DND-41 (cell line): ENCODE results near the gene ZNF444.
"Not testable (repeated sequence)": the region's sequence is repeated elsewhere in the genome, so short reads cannot be mapped to it uniquely, and the experiment has no call there.

ENCODE experiments used
- ATAC-seq: fragments of 200-7000 bp; cut with Tn5 transposase; 3 replicates; pipeline ENCODE4 v1.9.1; 2021; ENCODE audit warnings: low read depth; ENCODE audit not compliant: insufficient read depth
- DNase-seq: peaks from one replicate; pipeline ENCODE4 v3.0.0-alpha.2; 2020
- H2AFZ ChIP-seq: 2 replicates; pipeline ENCODE4 v1.6.0; 2012; ENCODE audit warnings: low read depth, low read length
- H3K27ac ChIP-seq: 2 replicates; pipeline ENCODE4 v1.5.1; 2012; ENCODE audit warnings: low read length, inconsistent platforms
- H3K27me3 ChIP-seq: fragments of 200-600 bp; sonication (generic); 2 replicates; pipeline ENCODE4 v1.6.0; 2012; ENCODE audit warnings: low read length, mild to moderate bottlenecking, inconsistent platforms; ENCODE audit not compliant: insufficient read depth, poor library complexity
- H3K36me3 ChIP-seq: 2 replicates; pipeline ENCODE4 v1.5.1; 2012; ENCODE audit warnings: low read length, inconsistent platforms; ENCODE audit not compliant: insufficient read depth
- H3K4me1 ChIP-seq: 2 replicates; pipeline ENCODE4 v1.5.1; 2012; ENCODE audit warnings: mild to moderate bottlenecking, low read length; ENCODE audit not compliant: insufficient read depth
- H3K4me2 ChIP-seq: 2 replicates; pipeline ENCODE4 v1.6.0; 2012; ENCODE audit warnings: mild to moderate bottlenecking, moderate library complexity, low read length, inconsistent platforms; ENCODE audit not compliant: insufficient read depth
- H3K4me3 ChIP-seq, 2 experiments: fragments of 200-600 bp in 1 of 2; shearing (Covaris generic) in 1 of 2; 2 replicates each; pipeline ENCODE4 v1.5.1; 2012 to 2016; ENCODE audit warnings: inconsistent platforms in 2 of 2, low read length in 2 of 2, mild to moderate bottlenecking in 2 of 2, low read depth in 1 of 2, moderate library complexity in 1 of 2
- H3K79me2 ChIP-seq: 2 replicates; pipeline ENCODE4 v1.6.0; 2012; ENCODE audit warnings: low read length, inconsistent platforms; ENCODE audit not compliant: insufficient read depth
- H3K9ac ChIP-seq: 2 replicates; pipeline ENCODE4 v1.6.0; 2012; ENCODE audit warnings: low read depth, mild to moderate bottlenecking, inconsistent platforms, low read length, moderate library complexity
- H3K9me3 ChIP-seq: 2 replicates; pipeline ENCODE4 v1.5.1; 2012; ENCODE audit warnings: low read length, moderate library complexity, mild to moderate bottlenecking, inconsistent platforms; ENCODE audit not compliant: insufficient read depth, severe bottlenecking
- H4K20me1 ChIP-seq: 2 replicates; pipeline ENCODE4 v1.6.0; 2012; ENCODE audit warnings: low read length; ENCODE audit not compliant: insufficient read depth
- CTCF ChIP-seq: IDR thresholded peaks from 2 replicates; pipeline ENCODE4 v1.5.1; 2012; ENCODE audit warnings: borderline replicate concordance, low read length, moderate library complexity, mild to moderate bottlenecking; ENCODE audit not compliant: poor library complexity, severe bottlenecking; ENCODE audit errors: extremely low read depth
- EZH2 ChIP-seq: IDR thresholded peaks from 3 replicates; pipeline ENCODE4 v1.6.1; 2012; ENCODE audit warnings: borderline replicate concordance, low read depth, mild to moderate bottlenecking, moderate library complexity, low read length, inconsistent platforms; ENCODE audit not compliant: severe bottlenecking

The ZNF444 gene

GRCh38 chr19:56170261-56170660 lies 29.2 kb downstream of the ZNF444 start:
- no peak for TF ChIP-seq CTCF
- Histone ChIP-seq H2AFZ (no peak overlapping the region), H3K4me3 (no peak overlapping the region), H3K9me3 (no peaks in the 10 kb centered on the region), H4K20me1 (no peaks in the 10 kb centered on the region), H3K27me3 (no peaks in the 10 kb centered on the region), H3K4me2 (no peak overlapping the region), H3K9ac (no peak overlapping the region), H3K79me2 (no peaks in the 10 kb centered on the region), H3K36me3 (no peaks in the 10 kb centered on the region), H3K27ac (no peak overlapping the region), H3K4me1 (no peaks in the 10 kb centered on the region)
- ATAC-seq (no peak), DNase-seq (no peak)

- no peak overlapping the region for H3K4me3 ChIP-seq
- no peak overlapping the region for H3K4me2 ChIP-seq
- H3K79me2 ChIP-seq, result no peaks in the 10 kb centered on the region
- no peaks in the 10 kb centered on the region for H4K20me1 ChIP-seq
- H3K9ac ChIP-seq, result no peak overlapping the region
- no peak for TF ChIP-seq CTCF
- TF ChIP-seq EZH2, result no peak
- no peak overlapping the region for H2AFZ ChIP-seq
- no peaks in the 10 kb centered on the region for H3K4me1 ChIP-seq
- H3K27ac ChIP-seq, result no peak overlapping the region
- H3K9me3 ChIP-seq, result no peaks in the 10 kb centered on the region
- DNase-seq, result no peak
- no peaks in the 10 kb centered on the region for H3K36me3 ChIP-seq
- H3K27me3 ChIP-seq, result no peaks in the 10 kb centered on the region
- no peak for ATAC-seq
Measured at GRCh38 chr19:56174086-56174485, 33.0 kb downstream of the ZNF444 start.

- H3K9ac ChIP-seq, result no peak overlapping the region
- no peak for TF ChIP-seq EZH2
- no peak for TF ChIP-seq CTCF
- H3K4me3 ChIP-seq, result no peak overlapping the region
- H3K27ac ChIP-seq, result no peak overlapping the region
- DNase-seq, result no peak
- H3K4me2 ChIP-seq, result no peak overlapping the region
- H3K79me2 ChIP-seq, result no peaks in the 10 kb centered on the region
- no peak for ATAC-seq
- H3K36me3 ChIP-seq, result no peaks in the 10 kb centered on the region
- H3K27me3 ChIP-seq, result no peaks in the 10 kb centered on the region
- H3K4me1 ChIP-seq, result no peaks in the 10 kb centered on the region
- H3K9me3 ChIP-seq, result no peaks in the 10 kb centered on the region
- H2AFZ ChIP-seq, result no peak overlapping the region
- no peaks in the 10 kb centered on the region for H4K20me1 ChIP-seq
Measured at GRCh38 chr19:56174550-56174949, 33.5 kb downstream of the ZNF444 start.

- not testable (repeated sequence) for H4K20me1 ChIP-seq, ATAC-seq, H3K9me3 ChIP-seq, H3K36me3 ChIP-seq, H3K4me1 ChIP-seq, H3K4me2 ChIP-seq, H3K4me3 ChIP-seq, H2AFZ ChIP-seq, H3K27ac ChIP-seq, H3K27me3 ChIP-seq, H3K79me2 ChIP-seq, DNase-seq, H3K9ac ChIP-seq
Measured at GRCh38 chr19:56175861-56176307, 34.8 kb downstream of the ZNF444 start, which contains the start of gene GALP. GALP (plus strand) TSS chr19:56176008; CDS start chr19:56177109, 1,101 bp downstream.

- H3K9ac ChIP-seq, H3K36me3 ChIP-seq, H3K9me3 ChIP-seq, H3K4me2 ChIP-seq, H4K20me1 ChIP-seq, H3K27me3 ChIP-seq, H3K79me2 ChIP-seq, H3K4me3 ChIP-seq, DNase-seq, H2AFZ ChIP-seq, H3K27ac ChIP-seq, H3K4me1 ChIP-seq, ATAC-seq: not testable (repeated sequence)
Measured at GRCh38 chr19:56176310-56176709, 35.2 kb downstream of the ZNF444 start.
